GM23338 (cell line): Measurements from ENCODE around the gene HDAC10.

Experiments used
- CREB1 ChIP-seq: fragments of 250-450 bp; sonication (Bioruptor Pico); IDR thresholded peaks from 2 replicates; pipeline ENCODE4 v1.5.0; 2020; ENCODE audit warnings: low read depth, mild to moderate bottlenecking, moderate library complexity
- EZH2 ChIP-seq: fragments of 200-600 bp; sonication (generic); IDR thresholded peaks from one replicate; pipeline ENCODE4 v1.8.0; 2017; ENCODE audit warnings: antibody characterized with exemption, mild to moderate bottlenecking, low read depth; ENCODE audit not compliant: unreplicated experiment
- EZH2phosphoT487 ChIP-seq: fragments of 200-600 bp; sonication (generic); IDR thresholded peaks from one replicate; pipeline ENCODE4 v1.8.1; 2018; ENCODE audit warnings: antibody characterized with exemption; ENCODE audit not compliant: unreplicated experiment
- JUNB ChIP-seq: IDR thresholded peaks from one replicate; pipeline ENCODE4 v1.6.1; 2016; ENCODE audit warnings: antibody characterized with exemption; ENCODE audit not compliant: unreplicated experiment
- POLR2AphosphoS5 ChIP-seq: IDR thresholded peaks from 2 replicates; pipeline ENCODE4 v1.6.1; 2016; ENCODE audit warnings: antibody characterized with exemption, low read depth
- ZNF114 ChIP-seq: fragments of 250-450 bp; sonication (Bioruptor Pico); IDR thresholded peaks from 2 replicates; pipeline ENCODE4 v1.5.0; 2020; ENCODE audit warnings: mild to moderate bottlenecking, moderate library complexity
- TF ChIP-seq, protein P1 (sequence below), 2 experiments: fragments of 200-600 bp in 1 of 2; sonication (generic) in 1 of 2; conservative IDR thresholded peaks; 2 replicates each; pipeline versions ENCODE4 v1.5.1 to v1.6.1; 2016 to 2017; ENCODE audit warnings: antibody characterized with exemption in 2 of 2, low read depth in 2 of 2, mild to moderate bottlenecking in 2 of 2, moderate library complexity in 1 of 2
- TF ChIP-seq, protein P2 (sequence below): IDR thresholded peaks from one replicate; pipeline ENCODE4 v1.6.1; 2018; ENCODE audit warnings: antibody characterized with exemption; ENCODE audit not compliant: unreplicated experiment
- TF ChIP-seq, protein P3 (sequence below): IDR thresholded peaks from 2 replicates; pipeline ENCODE4 v1.6.1; 2016; ENCODE audit warnings: antibody characterized with exemption

DNA sequence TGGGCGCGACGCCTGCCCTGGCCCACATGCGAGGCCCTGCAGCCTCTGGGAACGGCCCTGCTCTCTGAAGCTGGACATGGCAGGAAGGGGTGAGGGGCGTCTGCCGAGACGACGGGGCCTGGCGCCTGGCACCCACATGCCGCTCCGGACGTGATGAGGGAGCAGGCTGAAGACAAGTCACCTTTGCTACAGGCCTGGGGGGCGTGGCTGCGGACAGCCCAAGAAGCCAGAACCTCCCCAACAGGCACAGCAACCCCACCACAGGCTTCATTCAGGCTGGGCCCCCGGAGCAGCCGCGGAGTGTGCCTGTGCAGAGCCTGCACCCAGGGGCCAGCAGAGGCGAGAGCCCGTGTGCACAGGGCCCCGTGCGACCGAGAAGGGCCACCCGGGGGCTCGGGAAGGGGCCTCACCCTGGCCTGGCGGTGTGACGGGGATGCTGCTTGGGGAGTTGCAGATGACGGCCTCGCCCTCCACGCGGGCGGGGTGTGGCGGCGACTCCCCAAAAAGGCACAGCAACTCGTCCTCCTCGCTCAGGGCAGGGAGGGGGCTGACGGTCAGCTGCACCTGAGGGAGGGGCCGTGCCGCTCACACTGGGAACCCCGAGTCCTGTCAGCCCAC is 35.7 kb upstream of the HDAC10 start:
- TF ChIP-seq, protein P1, sequence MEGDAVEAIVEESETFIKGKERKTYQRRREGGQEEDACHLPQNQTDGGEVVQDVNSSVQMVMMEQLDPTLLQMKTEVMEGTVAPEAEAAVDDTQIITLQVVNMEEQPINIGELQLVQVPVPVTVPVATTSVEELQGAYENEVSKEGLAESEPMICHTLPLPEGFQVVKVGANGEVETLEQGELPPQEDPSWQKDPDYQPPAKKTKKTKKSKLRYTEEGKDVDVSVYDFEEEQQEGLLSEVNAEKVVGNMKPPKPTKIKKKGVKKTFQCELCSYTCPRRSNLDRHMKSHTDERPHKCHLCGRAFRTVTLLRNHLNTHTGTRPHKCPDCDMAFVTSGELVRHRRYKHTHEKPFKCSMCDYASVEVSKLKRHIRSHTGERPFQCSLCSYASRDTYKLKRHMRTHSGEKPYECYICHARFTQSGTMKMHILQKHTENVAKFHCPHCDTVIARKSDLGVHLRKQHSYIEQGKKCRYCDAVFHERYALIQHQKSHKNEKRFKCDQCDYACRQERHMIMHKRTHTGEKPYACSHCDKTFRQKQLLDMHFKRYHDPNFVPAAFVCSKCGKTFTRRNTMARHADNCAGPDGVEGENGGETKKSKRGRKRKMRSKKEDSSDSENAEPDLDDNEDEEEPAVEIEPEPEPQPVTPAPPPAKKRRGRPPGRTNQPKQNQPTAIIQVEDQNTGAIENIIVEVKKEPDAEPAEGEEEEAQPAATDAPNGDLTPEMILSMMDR (conservative IDR thresholded peaks at IDR 0.05; ENCODE audit: low read depth in 2 of 2): no peak
- TF ChIP-seq EZH2: no peak
- TF ChIP-seq POLR2AphosphoS5: no peak
- TF ChIP-seq CREB1 (CRISPR knock-in tag): no peak
- TF ChIP-seq, protein P2, sequence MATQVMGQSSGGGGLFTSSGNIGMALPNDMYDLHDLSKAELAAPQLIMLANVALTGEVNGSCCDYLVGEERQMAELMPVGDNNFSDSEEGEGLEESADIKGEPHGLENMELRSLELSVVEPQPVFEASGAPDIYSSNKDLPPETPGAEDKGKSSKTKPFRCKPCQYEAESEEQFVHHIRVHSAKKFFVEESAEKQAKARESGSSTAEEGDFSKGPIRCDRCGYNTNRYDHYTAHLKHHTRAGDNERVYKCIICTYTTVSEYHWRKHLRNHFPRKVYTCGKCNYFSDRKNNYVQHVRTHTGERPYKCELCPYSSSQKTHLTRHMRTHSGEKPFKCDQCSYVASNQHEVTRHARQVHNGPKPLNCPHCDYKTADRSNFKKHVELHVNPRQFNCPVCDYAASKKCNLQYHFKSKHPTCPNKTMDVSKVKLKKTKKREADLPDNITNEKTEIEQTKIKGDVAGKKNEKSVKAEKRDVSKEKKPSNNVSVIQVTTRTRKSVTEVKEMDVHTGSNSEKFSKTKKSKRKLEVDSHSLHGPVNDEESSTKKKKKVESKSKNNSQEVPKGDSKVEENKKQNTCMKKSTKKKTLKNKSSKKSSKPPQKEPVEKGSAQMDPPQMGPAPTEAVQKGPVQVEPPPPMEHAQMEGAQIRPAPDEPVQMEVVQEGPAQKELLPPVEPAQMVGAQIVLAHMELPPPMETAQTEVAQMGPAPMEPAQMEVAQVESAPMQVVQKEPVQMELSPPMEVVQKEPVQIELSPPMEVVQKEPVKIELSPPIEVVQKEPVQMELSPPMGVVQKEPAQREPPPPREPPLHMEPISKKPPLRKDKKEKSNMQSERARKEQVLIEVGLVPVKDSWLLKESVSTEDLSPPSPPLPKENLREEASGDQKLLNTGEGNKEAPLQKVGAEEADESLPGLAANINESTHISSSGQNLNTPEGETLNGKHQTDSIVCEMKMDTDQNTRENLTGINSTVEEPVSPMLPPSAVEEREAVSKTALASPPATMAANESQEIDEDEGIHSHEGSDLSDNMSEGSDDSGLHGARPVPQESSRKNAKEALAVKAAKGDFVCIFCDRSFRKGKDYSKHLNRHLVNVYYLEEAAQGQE: no peak
- TF ChIP-seq JUNB: no peak
- TF ChIP-seq, protein P3, sequence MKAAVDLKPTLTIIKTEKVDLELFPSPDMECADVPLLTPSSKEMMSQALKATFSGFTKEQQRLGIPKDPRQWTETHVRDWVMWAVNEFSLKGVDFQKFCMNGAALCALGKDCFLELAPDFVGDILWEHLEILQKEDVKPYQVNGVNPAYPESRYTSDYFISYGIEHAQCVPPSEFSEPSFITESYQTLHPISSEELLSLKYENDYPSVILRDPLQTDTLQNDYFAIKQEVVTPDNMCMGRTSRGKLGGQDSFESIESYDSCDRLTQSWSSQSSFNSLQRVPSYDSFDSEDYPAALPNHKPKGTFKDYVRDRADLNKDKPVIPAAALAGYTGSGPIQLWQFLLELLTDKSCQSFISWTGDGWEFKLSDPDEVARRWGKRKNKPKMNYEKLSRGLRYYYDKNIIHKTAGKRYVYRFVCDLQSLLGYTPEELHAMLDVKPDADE: no peak
- TF ChIP-seq ZNF114 (CRISPR knock-in tag): no peak
- TF ChIP-seq EZH2phosphoT487: no peak
